ENCODE measurements around the gene BRPF1.

The BRPF1 gene

GRCh38 chr3:9716801-9717555 lies 14.6 kb upstream of the BRPF1 start:
- TF ChIP-seq, protein P1, sequence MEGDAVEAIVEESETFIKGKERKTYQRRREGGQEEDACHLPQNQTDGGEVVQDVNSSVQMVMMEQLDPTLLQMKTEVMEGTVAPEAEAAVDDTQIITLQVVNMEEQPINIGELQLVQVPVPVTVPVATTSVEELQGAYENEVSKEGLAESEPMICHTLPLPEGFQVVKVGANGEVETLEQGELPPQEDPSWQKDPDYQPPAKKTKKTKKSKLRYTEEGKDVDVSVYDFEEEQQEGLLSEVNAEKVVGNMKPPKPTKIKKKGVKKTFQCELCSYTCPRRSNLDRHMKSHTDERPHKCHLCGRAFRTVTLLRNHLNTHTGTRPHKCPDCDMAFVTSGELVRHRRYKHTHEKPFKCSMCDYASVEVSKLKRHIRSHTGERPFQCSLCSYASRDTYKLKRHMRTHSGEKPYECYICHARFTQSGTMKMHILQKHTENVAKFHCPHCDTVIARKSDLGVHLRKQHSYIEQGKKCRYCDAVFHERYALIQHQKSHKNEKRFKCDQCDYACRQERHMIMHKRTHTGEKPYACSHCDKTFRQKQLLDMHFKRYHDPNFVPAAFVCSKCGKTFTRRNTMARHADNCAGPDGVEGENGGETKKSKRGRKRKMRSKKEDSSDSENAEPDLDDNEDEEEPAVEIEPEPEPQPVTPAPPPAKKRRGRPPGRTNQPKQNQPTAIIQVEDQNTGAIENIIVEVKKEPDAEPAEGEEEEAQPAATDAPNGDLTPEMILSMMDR (IDR thresholded peaks at IDR 0.05): no peak

DNA sequence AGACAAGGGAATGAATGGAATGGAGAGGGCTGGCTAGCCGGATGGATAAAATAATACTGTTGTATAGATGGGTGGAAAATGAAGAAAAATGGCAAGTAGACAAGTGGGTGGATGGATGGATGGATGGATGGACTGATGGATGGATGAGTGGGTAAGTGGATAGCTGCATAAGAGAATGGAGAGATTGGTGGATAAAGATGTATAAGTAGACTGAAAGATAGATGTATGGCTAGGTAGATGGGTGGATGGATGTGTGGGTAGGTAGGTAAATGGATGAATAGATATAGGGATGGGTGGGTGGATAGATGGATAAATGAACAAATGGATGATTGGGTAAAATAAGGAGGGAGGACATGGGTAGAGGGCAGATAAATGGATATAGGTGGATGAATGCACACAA lies 14.0 kb upstream of the BRPF1 start:
- TF ChIP-seq, protein P1 (IDR thresholded peaks at IDR 0.05): no peak

DNA sequence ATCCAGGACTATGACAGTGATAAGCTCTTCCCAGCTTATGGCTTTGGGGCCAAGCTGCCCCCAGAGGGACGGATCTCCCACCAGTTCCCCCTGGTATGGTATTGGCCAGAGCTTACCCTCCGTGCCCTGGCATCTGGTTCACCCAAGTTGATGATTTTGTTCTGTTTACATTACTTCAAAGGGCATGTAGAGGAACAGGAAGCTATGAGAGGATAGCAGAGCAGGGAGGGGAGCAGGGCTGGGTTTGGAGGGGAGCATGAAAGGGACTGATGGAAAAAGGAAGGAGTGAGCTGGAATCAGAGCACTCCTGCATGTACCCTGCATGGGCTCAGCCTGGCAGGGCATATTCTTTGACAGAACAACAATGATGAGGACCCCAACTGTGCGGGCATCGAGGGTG lies 13.4 kb upstream of the BRPF1 start:
- TF ChIP-seq, protein P1 (IDR thresholded peaks at IDR 0.05): no peak

GRCh38 chr3:9721015-9721699 lies 10.4 kb upstream of the BRPF1 start:
- TF ChIP-seq, protein P1 (IDR thresholded peaks at IDR 0.05): no peak

- TF ChIP-seq, protein P1 (IDR thresholded peaks at IDR 0.05): no peak
These were observed 9.9 kb upstream of the BRPF1 start for GRCh38 chr3:9721700-9722060.

- TF ChIP-seq, protein P1 (IDR thresholded peaks at IDR 0.05): no peak
These were observed 5.6 kb upstream of the BRPF1 start for GRCh38 chr3:9725775-9726515.

- TF ChIP-seq, protein P1 (IDR thresholded peaks at IDR 0.05): peak; percentile 40; the same call in 1 of the 2 replicates
These were observed 4.4 kb upstream of the BRPF1 start for GRCh38 chr3:9727041-9727595.

All from LNCAP (cell line).